GM21717 (cell line): ENCODE measurements around the gene KRTAP10-9.
"Not testable (repeated sequence)": the region's sequence is repeated elsewhere in the genome, so short reads cannot be mapped to it uniquely, and the experiment has no call there.

Source experiments
- ATAC-seq: cut with Tn5 transposase; IDR thresholded peaks from one replicate; pipeline ENCODE4 v1.9.1; 2021; ENCODE audit warnings: mild to moderate bottlenecking, moderate library complexity; ENCODE audit not compliant: unreplicated experiment

The KRTAP10-9 gene

DNA sequence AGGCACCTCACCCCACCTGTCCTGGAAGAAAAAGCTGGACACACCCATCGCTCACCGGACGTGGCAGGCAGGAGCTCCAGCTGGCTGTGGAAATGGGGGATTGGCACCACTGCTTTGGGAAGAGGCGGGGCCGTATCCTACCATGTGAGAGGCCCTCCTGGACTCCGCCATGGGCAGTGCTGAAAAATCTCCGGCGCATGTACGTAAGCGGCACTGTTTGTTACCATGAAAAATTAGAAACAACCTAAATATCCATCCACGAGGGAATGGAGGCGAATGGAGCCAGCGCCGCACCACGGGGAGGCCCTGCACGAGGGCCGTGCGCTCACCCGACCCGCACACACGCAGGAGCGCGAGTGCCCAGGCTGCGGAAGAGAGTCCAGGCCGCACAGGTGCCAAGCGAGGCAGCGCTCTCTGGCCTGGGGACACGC, 11.9 kb upstream of the KRTAP10-9 start:
- ATAC-seq, result no peak

DNA sequence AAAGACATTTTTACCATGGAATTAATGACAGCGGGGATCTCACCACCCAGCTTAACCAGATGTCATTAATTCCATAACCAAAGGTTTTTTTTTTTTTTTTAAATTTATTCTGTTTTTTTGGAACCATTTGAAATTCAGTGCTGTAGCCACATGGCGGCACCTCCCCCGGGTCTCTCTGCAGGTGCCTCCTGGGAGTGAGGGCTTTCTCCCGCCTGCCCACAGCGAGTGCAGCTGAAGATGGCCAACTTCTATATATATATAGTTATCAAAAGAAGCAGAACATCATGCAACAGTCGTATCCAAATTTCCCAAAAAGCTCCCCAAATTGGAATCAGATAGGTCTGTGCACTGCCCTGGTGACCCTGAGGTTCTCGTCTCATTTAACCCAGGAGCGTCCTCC, 11.4 kb upstream of the KRTAP10-9 start:
- ATAC-seq, result no peak

DNA sequence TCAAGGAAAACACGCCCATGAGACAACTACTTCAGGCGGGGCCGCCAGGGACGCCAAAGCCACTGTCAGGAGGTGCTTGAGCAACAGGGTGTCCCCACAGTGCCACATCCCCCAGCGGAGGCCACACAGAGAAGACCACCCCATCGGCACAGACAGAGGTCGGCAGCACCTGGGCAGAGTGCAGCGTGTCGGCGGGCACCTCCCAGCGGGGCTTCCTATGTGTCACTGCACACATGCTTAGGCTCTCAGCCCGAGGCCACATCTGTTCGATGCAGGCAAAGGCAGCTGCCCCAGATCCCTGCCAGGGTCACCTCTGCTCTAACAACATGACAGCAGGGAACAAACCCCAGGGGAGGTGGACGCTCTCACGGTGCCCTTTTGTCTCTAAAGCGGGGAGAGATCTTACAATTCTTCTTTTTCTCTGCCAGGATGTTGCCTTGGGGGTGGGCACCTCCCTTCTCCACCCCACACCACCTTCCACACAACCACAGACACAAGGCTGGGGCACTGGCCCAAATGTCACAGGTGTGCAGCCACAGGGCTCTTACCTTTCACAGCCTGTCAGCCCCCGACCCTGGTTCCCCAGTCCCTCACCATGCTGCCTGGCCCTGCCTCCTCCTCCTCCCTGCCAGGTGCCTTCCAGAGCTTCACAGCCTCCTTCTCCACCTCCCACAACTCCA, 10.8 kb upstream of the KRTAP10-9 start:
- ATAC-seq, result no peak

DNA sequence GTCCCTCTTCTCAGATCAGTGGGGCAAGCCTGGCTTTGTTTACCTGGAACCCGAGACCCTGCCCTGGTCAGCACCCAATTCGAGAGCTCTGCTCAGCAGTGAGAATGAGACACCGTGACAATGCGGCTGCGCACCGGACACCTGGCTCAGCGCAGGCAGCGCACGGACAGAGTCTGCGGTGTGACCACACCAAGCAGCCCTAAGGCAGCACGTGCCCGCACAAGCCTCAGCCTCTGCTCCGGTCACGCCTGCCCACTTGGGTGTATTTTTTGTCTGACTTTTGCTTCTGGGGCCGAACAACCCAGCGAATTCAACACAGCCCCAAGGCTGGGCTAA, 10.3 kb upstream of the KRTAP10-9 start:
- ATAC-seq, result no peak

DNA sequence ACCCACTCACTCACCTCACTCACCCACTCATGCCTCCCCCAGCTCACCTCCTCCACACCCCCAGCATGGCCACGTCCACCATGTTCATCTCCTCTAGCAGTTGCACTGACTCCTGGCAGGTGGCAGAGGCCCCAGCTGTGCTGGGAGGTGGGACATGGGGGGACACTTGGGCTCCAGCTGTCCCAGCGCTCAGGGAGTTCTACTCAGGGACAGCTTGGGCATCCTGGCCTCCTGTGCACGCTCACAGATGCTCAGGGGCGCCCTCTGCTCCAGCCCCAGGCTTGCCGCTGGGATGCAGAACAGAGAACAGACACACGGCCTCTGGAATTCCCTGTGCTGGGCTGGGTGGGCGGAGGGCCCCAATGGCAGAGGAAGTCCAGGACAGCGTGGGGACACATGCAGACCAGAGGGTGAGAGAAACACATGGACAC, 9.8 kb upstream of the KRTAP10-9 start:
- no peak for ATAC-seq

DNA sequence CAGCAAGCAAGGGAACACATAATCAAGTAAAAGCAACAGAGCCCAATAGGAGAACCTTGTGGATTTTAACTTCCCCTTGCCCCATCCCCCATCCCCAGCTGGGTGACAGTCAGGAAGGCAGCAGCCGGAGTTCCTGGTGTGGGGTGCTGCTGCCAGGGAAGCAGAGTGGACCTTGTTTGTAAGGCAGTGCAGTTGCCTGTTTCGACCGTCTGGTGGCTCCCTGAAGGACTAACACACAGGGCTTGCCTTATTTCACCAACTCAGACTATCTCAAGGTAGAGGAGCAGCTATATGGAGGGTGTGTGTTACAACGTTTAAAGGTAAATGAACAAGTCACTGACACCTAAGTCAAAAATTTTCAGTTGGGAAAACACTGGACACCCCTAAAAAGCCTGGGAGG, 8.4 kb upstream of the KRTAP10-9 start:
- ATAC-seq, result no peak

DNA sequence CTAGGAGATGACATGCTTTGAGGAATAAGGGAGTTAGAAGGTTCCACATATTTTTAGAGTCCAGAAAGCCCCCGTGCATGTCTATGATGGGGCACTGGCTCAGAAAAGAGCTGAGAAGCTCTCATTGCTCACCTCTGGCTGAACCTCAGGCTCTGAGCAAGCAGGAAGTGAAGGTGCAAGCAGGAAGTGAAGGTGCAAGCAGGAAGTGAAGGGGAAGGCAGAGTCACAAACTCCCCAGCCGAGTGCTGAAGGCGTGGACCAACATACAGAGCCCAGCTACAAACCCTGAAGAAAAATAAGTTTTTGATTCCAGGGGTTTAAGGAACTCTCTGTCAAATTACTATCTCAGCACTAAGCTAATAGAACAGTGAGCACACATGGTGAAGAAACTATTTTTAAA, 8.0 kb upstream of the KRTAP10-9 start:
- no peak for ATAC-seq

DNA sequence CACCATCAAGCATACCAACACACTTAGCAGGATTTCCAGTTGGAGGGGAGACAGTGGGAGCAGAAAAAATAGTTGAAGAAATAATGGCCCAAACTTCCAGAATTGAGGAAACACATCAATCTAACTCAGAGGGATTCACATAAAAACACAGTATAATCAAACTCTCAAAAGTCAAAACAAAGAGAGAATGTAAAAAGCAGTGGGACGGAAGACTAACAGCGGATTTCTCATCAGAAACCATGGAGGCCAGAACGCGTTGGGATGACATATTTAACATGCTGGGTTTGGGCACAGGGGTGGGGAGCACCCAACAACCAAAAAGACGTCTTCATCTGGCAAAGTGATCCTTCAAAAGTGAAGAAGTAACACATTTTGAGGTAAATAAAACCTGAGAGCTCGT, 7.0 kb upstream of the KRTAP10-9 start:
- no peak for ATAC-seq

DNA sequence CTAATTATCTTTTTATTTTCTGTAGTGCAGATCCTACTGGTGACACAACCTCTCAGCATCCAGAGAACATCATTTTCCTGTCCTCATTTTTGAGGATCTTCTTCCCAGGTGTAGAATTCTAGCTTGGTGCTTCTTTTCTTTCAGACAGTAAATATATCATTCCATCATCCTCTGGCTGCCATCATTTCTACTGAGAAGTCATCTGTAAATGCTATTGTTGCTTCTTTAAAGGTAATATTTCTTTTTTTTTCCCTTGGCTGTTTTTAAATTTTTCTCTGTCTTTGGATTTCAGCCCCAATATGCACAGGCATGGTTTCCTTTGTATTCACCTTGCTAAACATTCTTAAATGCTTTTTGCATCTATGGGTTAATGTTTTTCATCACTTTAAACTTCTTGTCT, 3.3 kb upstream of the KRTAP10-9 start:
- ATAC-seq, result no peak

DNA sequence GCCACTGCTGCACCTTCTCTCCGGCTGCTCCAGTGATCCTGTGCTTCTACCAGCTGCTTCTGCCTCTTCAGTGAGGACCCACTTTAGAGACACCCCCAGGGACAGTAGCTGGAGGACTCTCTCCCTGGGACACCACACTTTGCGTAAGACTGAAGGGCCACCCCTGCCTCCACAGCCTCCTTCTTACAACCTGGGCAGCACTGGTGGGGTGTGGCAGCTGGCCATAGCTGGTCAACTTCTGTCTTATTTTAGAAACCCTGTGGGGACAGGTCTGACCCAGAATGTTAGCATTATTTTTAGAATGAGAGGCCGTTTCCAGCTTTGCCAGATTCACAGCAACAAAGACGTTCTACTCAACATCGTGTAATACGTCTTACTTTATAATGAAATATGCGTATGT, 1.1 kb upstream of the KRTAP10-9 start:
- no peak for ATAC-seq

DNA sequence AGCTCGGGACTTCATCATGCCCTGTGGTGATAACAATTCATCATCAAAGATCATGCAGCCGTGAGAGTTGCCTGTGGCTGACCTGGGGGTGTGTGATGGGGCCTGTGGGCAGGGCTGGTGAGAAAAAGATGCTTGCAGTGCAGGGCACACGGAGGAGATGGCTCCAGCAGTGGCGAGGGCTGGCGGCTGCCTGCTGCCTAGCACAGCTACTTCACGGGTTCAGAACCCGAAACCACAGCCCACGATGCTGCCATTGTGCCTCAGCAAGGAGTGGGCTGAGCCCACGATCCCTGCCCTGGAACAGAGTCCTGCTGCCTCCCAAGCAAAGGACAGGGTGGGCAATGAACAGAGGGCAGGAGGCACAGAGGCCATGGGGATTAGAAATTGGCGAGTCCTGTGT, 631 bp upstream of the KRTAP10-9 start:
- ATAC-seq, result no peak

DNA sequence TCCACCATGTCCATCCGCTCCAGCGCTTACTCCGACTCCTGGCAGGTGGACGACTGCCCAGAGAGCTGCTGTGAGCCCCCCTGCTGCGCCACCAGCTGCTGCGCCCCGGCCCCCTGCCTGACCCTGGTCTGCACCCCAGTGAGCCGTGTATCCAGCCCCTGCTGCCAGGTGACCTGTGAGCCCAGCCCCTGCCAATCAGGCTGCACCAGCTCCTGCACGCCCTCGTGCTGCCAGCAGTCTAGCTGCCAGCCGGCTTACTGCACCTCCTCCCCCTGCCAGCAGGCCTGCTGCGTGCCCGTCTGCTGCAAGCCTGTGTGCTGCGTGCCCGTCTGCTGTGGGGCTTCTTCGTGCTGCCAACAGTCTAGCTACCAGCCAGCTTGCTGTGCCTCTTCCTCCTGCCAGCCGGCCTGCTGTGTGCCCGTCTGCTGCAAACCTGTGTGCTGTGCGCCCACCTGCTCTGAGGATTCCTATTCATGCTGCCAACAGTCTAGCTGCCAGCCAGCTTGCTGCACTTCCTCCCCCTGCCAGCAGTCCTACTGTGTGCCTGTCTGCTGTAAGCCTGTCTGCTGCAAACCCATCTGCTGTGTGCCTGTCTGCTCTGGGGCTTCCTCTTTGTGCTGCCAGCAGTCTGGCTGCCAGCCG, 409 bp downstream of the KRTAP10-9 start:
- ATAC-seq, result not testable (repeated sequence)

DNA sequence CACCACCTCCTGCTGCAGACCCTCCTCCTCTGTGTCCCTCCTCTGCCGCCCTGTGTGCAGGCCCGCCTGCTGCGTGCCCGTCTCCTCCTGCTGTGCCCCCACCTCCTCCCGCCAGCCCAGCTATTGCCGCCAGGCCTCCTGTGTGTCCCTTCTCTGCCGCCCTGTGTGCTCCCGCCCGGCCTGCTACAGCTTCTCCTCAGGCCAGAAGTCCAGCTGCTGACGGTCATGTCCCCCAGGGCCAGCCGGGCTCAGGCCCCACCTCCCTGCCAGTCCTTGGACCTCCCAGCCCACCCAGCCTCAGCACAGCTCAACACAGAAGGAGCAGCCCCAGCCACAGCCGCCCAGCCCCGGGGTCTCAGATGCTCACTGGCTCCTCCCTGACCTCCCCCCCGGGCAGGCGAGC, 939 bp downstream of the KRTAP10-9 start:
- ATAC-seq, result not testable (repeated sequence)

DNA sequence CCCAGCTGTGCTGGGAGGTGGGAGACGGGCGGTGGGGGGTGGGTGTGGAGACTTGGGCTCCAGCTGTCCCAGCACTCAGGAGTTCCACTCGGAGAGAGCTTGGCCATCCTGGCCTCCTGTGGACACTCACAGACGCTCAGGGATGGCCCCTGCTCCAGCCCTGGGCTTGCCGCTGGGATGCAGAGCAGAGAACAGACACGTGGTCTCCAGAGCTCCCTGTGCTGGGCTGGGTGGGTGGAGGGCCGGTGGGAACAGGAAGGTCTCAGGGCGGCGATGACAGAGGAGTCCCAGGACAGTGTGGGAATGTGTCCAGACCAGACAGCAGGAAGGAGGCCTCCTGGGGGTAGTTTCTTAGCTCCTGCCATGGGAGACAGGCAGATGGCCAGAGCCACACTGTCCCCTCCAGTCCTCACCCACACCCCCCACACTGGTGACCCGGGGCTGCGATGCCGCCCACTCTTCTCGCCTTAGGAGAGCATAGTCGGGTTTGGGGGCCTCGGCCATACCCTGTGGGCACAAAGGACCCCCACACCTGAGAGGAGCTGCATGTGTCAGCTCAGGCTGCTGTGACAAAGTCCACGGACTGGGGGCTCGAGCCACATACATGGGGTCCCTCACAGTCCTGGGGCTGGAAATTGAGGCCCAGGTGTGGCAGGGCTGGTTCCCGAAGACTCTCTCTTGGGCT, 2.0 kb downstream of the KRTAP10-9 start:
- ATAC-seq, result no peak

DNA sequence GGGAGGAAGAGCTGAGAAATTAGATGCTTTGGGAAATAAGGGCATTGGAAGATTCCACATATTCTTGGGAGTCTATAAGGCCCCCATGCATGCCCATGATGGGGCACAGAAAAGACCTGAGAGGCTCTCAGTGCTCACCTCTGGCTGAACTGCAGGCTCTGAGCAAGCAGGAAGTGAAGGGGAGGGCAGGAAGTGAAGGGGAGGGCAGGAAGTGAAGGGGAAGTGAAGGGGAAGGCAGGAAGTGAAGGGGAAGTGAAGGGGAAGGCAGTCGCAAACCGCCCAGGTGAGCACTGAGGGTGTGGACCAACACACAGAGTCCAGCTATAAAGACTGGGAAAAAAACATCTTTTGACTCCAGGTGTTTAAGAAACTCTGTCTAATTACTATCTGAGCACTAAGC, 3.5 kb downstream of the KRTAP10-9 start:
- no peak for ATAC-seq

DNA sequence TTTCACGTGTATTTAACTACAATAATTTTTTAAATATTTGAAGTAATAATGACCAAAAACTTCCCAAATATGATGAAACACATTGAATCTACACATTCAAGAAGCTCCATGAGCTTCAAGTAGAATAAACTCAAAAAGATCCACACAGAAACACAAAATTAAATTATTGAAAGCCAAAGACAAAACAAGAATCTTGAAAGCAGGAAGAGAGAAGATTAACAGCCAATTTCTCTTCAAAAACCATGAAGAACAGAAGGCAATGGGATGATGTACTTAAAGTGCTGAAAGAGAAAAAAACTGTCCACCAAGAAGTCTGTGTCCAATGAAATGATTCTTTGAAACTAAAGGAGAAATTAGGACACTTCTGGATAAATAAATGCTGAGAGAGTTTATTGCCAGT, 5.2 kb downstream of the KRTAP10-9 start:
- ATAC-seq, result no peak

DNA sequence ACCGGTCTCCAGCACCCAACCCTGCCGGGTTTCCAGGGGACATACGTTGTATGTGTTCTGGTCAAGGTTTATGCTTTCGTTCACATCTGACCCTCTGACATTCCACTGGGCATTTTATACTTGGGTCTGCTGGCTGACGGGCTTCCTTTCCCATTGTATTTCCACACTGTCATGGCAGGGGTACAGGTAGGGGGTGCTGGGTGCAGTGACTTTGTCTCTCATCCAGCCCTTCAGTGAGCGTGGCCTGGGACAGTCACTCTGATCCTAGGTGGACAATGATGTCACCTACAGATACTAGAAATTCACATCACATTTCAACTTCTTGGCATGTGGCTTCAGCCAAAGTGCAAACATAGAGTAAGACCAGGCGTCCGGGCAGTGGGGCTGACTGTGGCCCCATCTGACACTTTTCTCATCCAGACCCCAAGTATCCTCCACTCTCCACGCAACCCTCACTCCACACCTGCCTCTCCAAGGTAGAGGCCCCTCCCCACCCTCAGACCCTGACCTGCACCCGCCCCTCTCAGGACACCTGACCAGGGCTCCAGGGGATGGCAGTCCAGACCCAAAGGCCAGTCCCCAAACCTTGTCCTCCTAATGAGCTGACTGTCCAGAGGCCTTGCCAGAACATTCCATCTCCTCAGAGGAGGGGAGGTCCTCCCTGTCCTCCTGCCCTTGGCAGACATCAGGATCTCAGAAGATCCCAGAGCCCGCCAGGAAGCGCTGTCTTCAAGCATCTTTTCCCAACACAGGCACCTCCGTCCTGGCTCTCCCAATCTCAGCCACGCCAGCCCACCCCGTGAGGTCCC, 9.5 kb downstream of the KRTAP10-9 start:
- no peak for ATAC-seq

DNA sequence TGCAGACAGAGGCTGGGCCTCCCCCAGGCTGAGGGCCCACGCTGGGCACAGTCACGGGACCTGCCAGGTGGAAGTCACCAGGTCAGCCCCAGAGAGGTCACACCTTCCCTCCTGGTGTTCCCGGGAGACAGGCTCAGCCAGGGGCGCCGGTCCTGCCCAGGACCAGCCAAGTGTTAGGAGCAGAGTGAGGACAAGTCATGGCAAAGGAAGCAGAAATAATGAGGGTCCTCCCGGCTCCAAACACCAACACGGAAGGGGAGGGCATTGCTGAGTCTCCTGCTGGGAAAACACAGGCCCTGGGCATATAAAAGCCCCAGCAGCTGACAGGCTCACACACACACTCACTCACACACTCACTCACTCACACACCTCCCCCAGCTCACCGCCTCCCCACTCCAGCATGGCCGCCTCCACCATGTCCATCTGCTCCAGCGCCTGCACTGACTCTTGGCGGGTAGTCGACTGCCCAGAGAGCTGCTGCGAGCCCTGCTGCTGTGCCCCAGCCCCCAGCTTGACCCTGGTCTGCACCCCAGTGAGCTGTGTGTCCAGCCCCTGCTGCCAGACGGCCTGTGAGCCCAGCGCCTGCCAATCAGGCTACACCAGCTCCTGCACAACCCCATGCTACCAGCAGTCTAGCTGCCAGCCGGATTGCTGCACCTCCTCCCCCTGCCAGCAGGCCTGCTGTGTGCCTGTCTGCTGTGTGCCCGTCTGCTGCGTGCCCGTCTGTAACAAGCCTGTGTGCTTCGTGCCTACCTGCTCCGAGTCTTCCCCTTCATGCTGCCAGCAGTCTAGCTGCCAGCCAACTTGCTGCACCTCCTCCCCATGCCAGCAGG, 10.3 kb downstream of the KRTAP10-9 start, which contains the start of gene KRTAP10-10:
Gene KRTAP10-10 (plus strand): TSS at position 339 of the 833 bp plus-strand sequence. CDS start 62 bp downstream, at position 401.
- no peak for ATAC-seq

DNA sequence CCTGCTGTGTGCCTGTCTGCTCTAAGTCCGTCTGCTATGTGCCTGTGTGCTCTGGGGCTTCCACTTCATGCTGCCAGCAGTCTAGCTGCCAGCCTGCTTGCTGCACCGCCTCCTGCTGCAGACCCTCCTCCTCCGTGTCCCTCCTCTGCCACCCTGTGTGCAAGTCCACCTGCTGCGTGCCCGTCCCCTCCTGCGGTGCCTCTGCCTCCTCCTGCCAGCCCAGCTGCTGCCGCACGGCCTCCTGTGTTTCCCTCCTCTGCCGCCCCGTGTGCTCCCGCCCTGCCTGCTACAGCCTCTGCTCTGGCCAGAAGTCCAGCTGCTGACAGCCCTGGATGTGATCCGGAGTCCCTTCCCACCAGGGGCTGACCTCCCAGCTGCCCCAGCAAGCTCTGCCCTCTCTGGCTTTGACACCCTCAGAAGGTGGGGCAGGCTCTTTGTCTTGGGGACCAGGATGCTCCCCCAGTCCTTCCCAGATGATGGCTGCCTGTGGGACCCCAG, 11.0 kb downstream of the KRTAP10-9 start:
- not testable (repeated sequence) for ATAC-seq
